GM12801 (cell line): ENCODE measurements around the gene SYNC.

ENCODE experiments used
- TF ChIP-seq, protein P1 (sequence below): IDR thresholded peaks from one replicate; pipeline ENCODE4 v1.5.1; 2011; ENCODE audit warnings: control low read depth; ENCODE audit not compliant: insufficient read length; ENCODE audit errors: extremely low read depth

Gene SYNC

DNA sequence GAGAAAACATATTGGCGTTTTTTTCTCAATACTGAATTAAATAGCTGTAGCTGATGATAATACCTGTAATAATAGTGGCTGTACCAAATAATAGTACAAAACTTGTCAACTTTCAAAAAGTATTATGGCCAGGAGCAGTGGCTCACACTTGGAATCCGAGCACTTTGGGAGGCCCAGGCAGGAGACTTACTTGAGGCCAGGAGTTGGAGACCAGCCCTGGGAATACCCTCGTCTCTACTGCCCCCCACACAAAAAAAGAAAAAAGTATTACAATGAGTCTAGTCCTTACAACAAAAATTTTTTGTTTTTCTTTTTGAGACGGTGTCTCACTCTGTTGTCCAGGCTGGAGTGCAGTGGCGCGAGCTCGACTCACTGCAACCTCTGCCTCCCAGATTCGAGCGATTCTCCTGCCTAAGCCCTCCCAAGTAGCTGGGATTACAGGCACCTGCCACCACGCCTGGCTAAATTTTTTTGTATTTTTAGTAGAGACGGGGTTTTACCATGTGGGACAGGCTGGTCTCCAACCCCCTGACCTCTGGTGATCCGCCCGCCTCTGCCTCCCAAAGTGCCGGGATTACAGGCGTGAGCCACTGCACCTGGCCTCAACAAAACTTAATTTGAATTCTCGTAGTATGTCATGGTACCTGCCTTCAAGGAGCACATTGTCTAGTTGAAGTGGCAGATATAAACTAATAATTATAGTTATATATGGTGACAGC lies 50.2 kb downstream of the SYNC start:
- TF ChIP-seq, protein P1, sequence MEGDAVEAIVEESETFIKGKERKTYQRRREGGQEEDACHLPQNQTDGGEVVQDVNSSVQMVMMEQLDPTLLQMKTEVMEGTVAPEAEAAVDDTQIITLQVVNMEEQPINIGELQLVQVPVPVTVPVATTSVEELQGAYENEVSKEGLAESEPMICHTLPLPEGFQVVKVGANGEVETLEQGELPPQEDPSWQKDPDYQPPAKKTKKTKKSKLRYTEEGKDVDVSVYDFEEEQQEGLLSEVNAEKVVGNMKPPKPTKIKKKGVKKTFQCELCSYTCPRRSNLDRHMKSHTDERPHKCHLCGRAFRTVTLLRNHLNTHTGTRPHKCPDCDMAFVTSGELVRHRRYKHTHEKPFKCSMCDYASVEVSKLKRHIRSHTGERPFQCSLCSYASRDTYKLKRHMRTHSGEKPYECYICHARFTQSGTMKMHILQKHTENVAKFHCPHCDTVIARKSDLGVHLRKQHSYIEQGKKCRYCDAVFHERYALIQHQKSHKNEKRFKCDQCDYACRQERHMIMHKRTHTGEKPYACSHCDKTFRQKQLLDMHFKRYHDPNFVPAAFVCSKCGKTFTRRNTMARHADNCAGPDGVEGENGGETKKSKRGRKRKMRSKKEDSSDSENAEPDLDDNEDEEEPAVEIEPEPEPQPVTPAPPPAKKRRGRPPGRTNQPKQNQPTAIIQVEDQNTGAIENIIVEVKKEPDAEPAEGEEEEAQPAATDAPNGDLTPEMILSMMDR: no peak

DNA sequence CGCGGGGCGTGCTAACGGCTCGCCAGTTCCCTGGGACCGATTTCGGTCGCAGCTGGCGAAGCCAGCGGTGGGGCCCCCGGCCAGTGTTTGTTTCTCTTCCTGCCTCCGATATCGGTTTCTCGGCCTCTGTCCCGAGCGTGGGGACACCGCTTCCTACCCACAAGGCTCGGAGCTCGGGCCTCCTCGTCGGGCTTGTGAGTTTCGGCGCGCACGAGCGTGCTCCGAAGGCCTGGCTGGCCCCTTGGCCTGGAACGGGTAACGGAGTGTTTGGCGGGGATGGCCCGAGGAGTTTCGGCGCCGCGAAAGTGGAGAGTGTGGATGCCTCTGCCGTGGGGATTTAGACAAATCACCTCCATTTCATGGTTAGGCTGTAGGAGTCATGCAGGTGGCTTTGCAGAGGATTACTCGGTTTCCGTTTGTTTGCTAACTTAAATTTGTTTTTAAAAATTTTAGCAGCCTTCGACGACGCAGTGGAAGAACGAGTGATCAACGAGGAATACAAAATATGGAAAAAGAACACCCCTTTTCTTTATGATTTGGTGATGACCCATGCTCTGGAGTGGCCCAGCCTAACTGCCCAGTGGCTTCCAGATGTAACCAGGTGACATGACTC lies 51.0 kb downstream of the SYNC start:
- TF ChIP-seq, protein P1: no peak

DNA sequence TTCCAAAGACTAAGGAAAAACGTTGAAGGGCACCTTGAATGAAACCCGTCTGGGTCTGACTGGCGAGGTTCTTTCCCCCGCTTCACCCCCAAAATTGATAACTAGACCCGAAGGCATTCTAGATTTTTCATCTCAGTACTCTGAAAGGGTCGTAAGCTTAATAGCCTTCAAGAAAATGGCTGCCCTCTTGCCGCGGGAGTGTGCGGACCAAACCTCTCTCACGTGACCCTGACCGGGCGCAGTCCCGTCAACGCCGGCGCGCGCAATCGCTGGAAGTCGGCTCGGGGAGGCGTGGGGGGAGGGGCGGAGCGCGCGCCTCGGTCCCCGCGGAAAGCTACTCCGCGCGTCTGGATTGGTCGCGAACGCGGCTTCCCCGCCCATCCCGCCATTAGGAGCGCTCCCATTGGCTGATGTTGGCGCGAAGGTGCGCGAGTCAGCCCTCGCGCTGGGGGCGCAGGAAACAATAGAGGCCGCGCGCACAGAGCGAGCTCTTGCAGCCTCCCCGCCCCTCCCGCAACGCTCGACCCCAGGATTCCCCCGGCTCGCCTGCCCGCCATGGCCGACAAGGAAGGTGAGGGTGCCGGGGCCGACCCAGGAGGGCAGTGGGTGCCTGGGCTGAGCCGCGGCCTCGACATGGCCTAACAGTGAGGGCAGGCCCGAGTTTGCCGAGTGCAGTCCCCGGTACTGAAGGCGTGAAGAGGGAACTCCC lies 51.7 kb downstream of the SYNC start, which contains the start of gene RBBP4:
Gene RBBP4 (plus strand): TSS at position 457 of the 709 bp plus-strand sequence. CDS start 99 bp downstream, at position 556.
- TF ChIP-seq, protein P1: no peak

DNA sequence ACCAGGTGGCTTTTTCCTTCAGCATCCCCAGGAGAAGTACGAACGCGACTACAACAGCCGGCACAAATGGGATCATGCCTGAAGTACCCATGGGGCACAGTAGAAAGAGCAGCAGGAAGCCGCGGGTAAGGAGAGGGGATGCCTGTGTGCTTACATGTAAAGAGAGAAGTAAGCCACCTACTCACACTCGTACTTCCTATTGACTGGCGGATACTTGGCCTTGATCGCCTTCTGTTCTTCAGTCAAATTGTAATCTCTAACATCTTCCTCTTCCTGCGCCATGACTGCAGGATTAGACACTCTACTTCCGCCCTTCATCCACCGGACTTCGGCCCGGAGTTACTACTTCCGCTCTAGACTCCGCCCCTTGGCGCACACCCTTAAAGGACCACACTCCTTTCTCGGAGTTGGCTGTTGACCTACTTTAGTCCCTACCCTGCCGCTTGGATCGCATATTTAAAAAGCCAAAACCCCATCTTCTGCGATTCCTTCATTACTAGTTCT lies 52.3 kb downstream of the SYNC start, which contains the start of gene ZBTB8OS:
Gene ZBTB8OS (minus strand): TSS at position 303 of the 504 bp plus-strand sequence. CDS start 21 bp downstream, at position 282.
- TF ChIP-seq, protein P1: no peak

DNA sequence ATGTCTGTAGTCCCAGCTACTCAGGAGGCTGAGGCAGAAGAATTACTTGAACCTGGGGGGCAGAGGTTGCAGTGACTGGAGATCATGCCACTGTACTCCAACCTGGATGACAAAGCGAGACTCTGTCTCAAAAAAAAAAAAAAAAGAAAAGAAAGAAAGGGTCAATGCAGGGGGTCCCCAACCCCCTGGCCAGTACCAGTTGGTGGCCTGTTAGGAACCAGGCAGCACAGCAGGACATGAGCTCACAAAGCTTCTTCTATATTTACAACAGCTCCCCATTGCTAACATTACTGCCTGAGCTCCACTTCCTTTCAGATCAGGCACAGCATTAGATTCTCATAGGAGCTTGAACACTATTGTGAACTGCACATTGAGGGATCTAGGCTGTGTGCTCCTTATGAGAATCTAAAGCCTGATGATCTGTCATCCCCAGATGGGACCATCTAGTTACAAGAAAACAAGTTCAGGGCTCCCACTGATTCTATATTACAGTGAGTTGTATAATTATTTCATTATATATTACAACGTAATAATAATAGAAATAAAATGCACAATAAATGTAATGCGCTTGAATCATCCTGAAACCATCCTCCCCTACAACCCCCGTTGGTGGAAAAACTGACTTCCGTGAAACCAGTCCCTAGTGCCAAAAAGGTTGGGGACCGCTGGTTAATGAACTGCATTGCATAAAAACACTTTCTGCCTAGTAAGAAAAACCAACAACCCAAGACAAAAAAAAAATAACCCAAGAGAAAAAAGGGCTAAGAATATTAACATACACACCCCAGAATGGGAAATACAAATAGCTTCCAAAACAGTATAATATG lies 55.0 kb downstream of the SYNC start:
- TF ChIP-seq, protein P1: no peak

DNA sequence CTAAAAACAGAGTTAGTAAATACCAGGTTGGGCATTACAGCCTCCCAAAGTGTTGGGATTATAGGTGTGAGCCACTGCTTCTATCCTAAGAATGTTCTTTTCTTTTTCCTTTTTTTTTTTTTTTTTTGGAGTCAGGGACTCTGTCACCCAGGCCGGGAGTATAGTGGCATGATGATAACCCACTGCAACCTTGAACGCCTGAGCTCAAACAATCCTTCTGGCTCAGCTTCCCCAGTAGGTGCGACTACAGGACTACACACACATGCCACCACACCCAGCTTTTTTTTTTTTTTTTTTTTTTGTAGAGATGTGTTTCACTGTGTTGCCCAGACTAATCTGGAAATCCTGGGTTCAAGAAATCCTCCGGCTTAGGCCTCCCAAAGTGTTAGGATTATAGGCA lies 58.1 kb downstream of the SYNC start:
- TF ChIP-seq, protein P1: no peak
